NT2/D1 (cell line): ENCODE measurements around the gene BCKDHB.
"Not testable (repeated sequence)": the region's sequence is repeated elsewhere in the genome, so short reads cannot be mapped to it uniquely, and the experiment has no call there.

Experiments
- DNase-seq: peaks from one replicate; pipeline ENCODE4 v3.0.0-alpha.2; 2011; ENCODE audit warnings: low read depth, low spot score
- H3K27me3 ChIP-seq: 2 replicates; pipeline ENCODE4 v1.6.0; 2011; ENCODE audit warnings: mild to moderate bottlenecking; ENCODE audit not compliant: insufficient read length, insufficient read depth
- H3K36me3 ChIP-seq: 2 replicates; pipeline ENCODE4 v1.6.1; 2011; ENCODE audit warnings: mild to moderate bottlenecking, low read length, mixed read lengths; ENCODE audit not compliant: insufficient read depth, insufficient read length
- H3K4me1 ChIP-seq: 2 replicates; pipeline ENCODE4 v1.5.1; 2011; ENCODE audit not compliant: insufficient read depth, insufficient read length
- H3K4me3 ChIP-seq: 2 replicates; pipeline ENCODE4 v1.5.1; 2011; ENCODE audit warnings: low read depth; ENCODE audit not compliant: insufficient read length
- H3K9ac ChIP-seq: 2 replicates; pipeline ENCODE4 v1.6.0; 2011; ENCODE audit warnings: low read depth; ENCODE audit not compliant: insufficient read length
- H3K9me3 ChIP-seq: 2 replicates; pipeline ENCODE4 v1.5.1; 2011; ENCODE audit warnings: mild to moderate bottlenecking, low read length; ENCODE audit not compliant: insufficient read depth
- SUZ12 ChIP-seq: IDR thresholded peaks from 2 replicates; pipeline ENCODE4 v1.6.1; 2011; ENCODE audit not compliant: insufficient read length, insufficient read depth; ENCODE audit errors: extremely low read depth
- YY1 ChIP-seq: IDR thresholded peaks from 2 replicates; pipeline ENCODE4 v1.6.1; 2011; ENCODE audit not compliant: insufficient read length, insufficient read depth
- ZNF274 ChIP-seq: IDR thresholded peaks from 2 replicates; pipeline ENCODE4 v1.6.1; 2011; ENCODE audit warnings: mild to moderate bottlenecking, low read depth, low read length

Gene BCKDHB

GRCh38 chr6:80235647-80236046, 129.2 kb downstream of the BCKDHB start:
- Histone ChIP-seq H3K9me3 (no peaks in the 10 kb centered on the region), H3K4me1 (no peaks in the 10 kb centered on the region), H3K27me3 (no peaks in the 10 kb centered on the region), H3K9ac (no peak overlapping the region), H3K4me3 (no peak overlapping the region), H3K36me3 (no peaks in the 10 kb centered on the region)
- TF ChIP-seq SUZ12 (no peak), ZNF274 (no peak), YY1 (no peak)
- DNase-seq = no peak

DNA sequence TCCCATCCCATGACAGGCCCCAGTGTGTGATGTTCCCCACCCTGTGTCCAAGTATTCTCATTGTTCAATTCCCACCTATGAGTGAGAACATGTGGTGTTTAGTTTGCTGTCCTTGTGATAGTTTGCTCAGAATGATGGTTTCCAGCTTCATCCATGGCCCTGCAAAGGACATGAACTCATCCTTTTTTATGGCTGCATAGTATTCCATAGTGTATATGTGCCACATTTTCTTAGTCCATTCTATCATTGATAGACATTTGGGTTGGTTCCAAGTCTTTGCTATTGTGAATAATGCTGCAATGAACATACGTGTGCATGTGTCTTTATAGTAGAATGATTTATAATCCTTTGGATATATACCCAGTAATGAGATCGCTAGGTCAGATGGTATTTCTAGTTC, 132.3 kb downstream of the BCKDHB start:
- not testable (repeated sequence) for H3K9ac ChIP-seq, H3K4me1 ChIP-seq, H3K9me3 ChIP-seq, H3K36me3 ChIP-seq, DNase-seq, H3K4me3 ChIP-seq, H3K27me3 ChIP-seq

- H3K36me3 ChIP-seq = no peaks in the 10 kb centered on the region
- no peak overlapping the region for H3K9ac ChIP-seq
- H3K4me3 ChIP-seq = no peak overlapping the region
- H3K4me1 ChIP-seq = no peaks in the 10 kb centered on the region
- no peak for DNase-seq
- TF ChIP-seq ZNF274 (no peak), YY1 (no peak), SUZ12 (no peak)
- H3K9me3 ChIP-seq = no peaks in the 10 kb centered on the region
- no peaks in the 10 kb centered on the region for H3K27me3 ChIP-seq
Measured at GRCh38 chr6:80245043-80245442, 138.6 kb downstream of the BCKDHB start.

- no peak overlapping the region for H3K9ac ChIP-seq
- H3K36me3 ChIP-seq = no peaks in the 10 kb centered on the region
- no peak for DNase-seq
- no peak overlapping the region for H3K4me3 ChIP-seq
- H3K4me1 ChIP-seq = no peaks in the 10 kb centered on the region
- no peaks in the 10 kb centered on the region for H3K27me3 ChIP-seq
- no peaks in the 10 kb centered on the region for H3K9me3 ChIP-seq
- no peak for TF ChIP-seq SUZ12
- TF ChIP-seq YY1 = no peak
- no peak for TF ChIP-seq ZNF274
Measured at GRCh38 chr6:80249897-80250296, 143.4 kb downstream of the BCKDHB start.

GRCh38 chr6:80250391-80250997, 144.0 kb downstream of the BCKDHB start:
- TF ChIP-seq ZNF274 (no peak), SUZ12 (no peak)
- DNase-seq = no peak

GRCh38 chr6:80251321-80251720, 144.8 kb downstream of the BCKDHB start:
- TF ChIP-seq YY1 (no peak), SUZ12 (no peak), ZNF274 (no peak)
- no peaks in the 10 kb centered on the region for H3K27me3 ChIP-seq
- no peaks in the 10 kb centered on the region for H3K9me3 ChIP-seq
- H3K36me3 ChIP-seq = no peaks in the 10 kb centered on the region
- H3K4me1 ChIP-seq = no peaks in the 10 kb centered on the region
- no peak for DNase-seq
- H3K9ac ChIP-seq = no peak overlapping the region
- H3K4me3 ChIP-seq = no peak overlapping the region

More at GRCh38 chr6:80250391-80250997, 144.0 kb downstream of the BCKDHB start:
- Histone ChIP-seq H3K9me3 (no peaks in the 10 kb centered on the region), H3K4me1 (no peaks in the 10 kb centered on the region), H3K27me3 (no peaks in the 10 kb centered on the region), H3K4me3 (no peak overlapping the region), H3K9ac (no peak overlapping the region), H3K36me3 (no peaks in the 10 kb centered on the region)

DNA sequence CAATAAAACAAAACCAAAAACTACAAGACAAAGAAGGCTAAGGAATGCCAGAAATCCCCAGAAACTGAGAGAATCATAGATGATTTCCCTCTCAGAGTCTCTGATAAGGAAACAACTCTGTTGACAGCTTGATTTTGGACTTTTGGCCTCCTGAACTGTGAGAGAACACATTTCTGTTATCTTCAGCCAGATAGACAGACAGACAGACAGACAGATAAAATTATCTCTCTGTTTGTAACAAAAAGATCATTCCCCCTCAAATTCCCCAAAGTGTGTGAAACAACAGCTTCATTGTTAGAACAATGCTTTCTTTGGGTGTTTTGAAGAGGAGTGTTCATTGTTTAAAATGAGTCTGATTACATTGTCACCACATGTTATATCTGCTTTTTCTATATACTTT, 148.2 kb downstream of the BCKDHB start:
- Histone ChIP-seq H3K27me3 (no peaks in the 10 kb centered on the region), H3K36me3 (no peaks in the 10 kb centered on the region), H3K9ac (no peak overlapping the region), H3K9me3 (no peaks in the 10 kb centered on the region), H3K4me3 (no peak overlapping the region), H3K4me1 (no peaks in the 10 kb centered on the region)
- TF ChIP-seq ZNF274 = no peak
- TF ChIP-seq SUZ12 = no peak
- TF ChIP-seq YY1 = no peak
- no peak for DNase-seq

DNA sequence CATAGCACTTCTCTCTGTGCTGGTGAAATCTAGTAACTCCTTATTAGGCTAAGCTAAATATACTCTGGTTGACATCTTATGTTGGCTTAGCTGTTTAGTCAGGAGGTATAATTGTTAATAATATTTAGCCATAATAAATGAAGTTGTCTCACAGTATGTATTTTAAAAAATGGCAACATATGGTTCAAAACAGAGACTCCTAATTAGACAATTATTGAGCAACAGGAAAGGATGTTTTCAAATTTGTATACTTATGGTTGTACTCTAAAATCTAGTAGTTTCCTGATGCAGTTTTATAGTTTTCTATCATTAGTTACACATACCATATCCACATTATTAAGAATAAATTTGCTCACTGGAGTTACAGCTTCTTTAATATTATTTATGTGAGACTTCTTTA, 150.2 kb downstream of the BCKDHB start:
- TF ChIP-seq YY1 = no peak
- no peak for TF ChIP-seq ZNF274
- no peak for TF ChIP-seq SUZ12
- H3K27me3 ChIP-seq = no peaks in the 10 kb centered on the region
- H3K4me3 ChIP-seq = no peak overlapping the region
- DNase-seq = no peak
- H3K9me3 ChIP-seq = no peaks in the 10 kb centered on the region
- no peaks in the 10 kb centered on the region for H3K4me1 ChIP-seq
- no peak overlapping the region for H3K9ac ChIP-seq
- H3K36me3 ChIP-seq = no peaks in the 10 kb centered on the region
